Fibroblast of peridontal ligament (primary cell): Measurements from ENCODE around the gene ZNF26.
"Not testable (repeated sequence)": the region's sequence is repeated elsewhere in the genome, so short reads cannot be mapped to it uniquely, and the experiment has no call there.

Experiments used
- DNase-seq: peaks from one replicate; pipeline ENCODE4 v3.0.0-alpha.2; 2010; ENCODE audit errors: extremely low read depth

Gene ZNF26

DNA sequence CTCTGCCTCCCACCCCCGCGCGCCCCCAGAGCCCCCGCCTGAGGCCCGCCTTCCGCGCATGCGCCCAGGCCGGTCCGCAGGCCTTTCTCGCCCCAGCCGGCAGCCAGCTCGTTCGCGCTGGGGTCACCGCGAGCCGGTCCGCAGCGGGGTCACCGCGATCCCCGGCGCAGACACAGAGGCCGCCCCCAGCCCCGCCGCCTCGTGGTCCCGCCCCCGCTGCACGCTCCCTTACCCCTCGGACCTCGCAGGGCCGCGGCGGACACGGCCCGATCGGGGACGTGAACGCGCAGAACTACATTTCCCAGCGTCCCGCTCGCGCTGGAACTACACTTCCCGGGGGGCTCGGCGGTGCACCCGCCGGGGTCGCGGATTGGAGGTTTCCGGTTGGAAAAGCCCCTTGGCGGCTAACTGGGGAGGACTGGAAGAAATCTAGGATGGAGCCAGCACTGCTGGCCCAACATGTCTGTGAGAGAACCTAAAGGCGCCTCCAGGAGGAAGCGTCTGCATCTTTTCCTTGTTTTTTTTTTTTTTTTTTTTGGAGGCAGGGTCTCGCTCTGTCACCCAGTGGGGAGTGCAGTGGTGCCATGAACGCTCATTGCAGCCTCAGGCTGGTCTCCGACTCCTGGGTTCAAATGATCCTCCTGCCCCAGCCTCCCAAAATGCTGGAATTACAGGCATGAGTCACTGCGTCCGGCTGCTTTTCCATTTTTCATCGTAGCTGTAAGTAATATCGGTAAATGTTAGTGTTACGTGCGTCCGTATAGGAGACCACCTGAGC, 30.0 kb upstream of the ZNF26 start, which contains the start of gene ZNF605:
TSS of gene ZNF605 (minus strand) at position 296 of the 778 bp plus-strand sequence. CDS start 10,671 bp downstream, outside the sequence.
- peak; percentile 89 for DNase-seq

DNA sequence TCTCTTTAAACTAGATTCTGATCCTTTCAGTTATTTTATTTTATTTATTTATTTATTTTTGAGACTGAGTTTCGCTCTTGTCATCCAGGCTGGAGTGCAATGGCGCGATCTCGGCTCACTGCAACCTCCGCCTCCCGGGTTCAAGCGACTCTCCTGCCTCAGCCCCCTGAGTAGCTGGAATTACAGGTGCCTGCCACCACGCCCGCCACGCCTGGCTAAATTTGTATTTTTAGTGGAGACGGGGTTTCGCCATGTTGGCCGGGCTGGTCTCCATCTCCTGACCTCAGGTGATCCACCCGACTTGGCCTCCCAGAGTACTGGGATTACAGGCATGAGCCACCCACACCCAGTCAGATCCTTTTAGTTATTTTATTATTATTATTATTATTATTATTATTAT, 24.4 kb upstream of the ZNF26 start:
- DNase-seq: not testable (repeated sequence)

DNA sequence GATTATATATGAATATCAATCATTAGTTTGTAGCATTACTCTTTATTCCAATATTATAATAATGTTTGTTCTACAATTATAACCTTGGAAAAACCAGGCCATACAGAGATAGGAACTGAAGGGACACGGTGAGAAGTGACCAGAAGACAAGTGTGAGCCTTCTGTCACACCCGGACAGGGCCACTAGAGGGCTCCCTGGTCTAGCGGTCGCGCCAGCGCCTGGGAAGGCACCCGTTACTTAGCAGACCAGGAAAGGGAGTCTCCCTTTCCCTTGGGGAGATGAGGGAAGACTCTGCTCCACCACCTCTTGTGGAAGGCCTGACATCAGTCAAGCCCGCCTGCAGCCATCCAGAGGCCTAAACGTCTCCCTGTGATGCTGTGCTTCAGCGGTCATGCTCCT, 22.2 kb upstream of the ZNF26 start:
- not testable (repeated sequence) for DNase-seq

DNA sequence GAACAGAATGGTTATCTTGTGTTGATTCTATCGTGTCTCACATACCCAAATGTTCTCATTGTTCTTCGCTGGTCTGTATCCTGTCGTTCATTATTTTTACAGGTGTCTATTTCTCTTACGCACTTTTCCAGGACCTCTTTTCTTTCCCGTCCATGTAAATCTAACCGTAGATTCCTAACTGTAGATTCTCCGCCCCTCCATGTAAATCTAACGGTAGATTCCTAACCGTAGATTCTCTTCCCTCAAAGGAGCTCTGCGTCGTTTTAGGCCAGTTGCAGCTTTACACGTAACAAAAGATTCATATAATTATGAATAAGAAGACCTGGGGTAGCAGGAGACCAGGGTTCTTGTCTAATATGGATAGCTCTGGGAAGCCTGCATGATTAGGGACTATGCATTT, 20.4 kb upstream of the ZNF26 start:
- no peak for DNase-seq

GRCh38 chr12:132966676-132967415, 19.3 kb upstream of the ZNF26 start:
- no peak for DNase-seq

- DNase-seq: no peak
Measured at GRCh38 chr12:132967736-132968135, 18.4 kb upstream of the ZNF26 start.

GRCh38 chr12:132972374-132972773, 13.8 kb upstream of the ZNF26 start:
- no peak for DNase-seq

DNA sequence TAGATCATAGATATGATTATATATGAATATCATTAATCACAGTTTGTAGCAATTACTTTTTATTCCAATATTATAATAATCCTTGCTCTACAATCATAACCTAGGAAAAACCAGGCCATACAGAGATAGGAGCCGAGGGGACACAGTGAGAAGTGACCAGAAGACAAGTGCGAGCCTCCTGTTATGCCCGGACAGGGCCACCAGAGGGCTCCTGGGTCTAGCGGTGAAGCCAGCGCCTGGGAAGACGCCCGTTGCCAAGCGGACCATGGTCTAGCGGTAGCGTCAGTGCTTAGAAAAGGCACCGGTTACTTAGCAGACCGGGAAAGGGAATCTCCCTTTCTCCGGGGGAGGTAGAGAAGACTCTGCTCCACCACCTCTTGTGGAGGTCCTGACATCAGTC, 9.3 kb upstream of the ZNF26 start:
- DNase-seq: not testable (repeated sequence)

DNA sequence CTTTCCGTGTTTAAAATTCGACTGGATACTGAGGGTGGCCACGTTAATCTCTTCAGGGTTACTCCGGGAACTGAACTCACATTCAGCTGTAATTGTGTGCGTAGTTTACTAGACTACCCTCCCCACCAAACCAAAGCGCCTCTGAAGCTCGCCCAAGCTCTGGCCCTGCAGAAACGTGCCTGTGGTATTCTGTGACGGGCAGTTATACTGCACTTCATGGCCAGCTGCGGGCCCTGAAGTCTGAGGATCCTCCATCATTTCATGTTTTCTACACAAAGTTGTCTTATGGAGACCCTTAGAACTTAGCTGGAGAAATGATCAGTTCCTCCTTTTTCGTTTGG, 688 bp downstream of the ZNF26 start:
- peak; percentile 5 for DNase-seq

DNA sequence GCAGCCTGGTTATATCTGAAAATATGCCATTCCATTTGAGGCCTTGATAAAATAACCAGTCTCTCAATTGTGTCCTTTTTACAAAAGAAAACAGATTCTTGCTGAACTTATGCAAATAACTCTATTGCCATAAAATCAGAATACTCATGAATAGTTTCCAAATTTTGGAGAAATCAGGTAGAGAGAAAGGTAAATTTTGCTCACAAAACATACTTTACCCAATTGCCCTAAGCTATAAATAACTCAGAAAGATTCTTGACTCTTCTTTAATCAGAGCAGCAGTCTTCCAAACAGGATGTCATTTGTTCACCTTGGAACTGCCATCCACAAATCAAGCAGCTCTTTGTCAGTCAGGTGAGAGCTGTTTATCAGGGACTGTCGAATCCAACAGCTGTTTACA, 12.6 kb downstream of the ZNF26 start:
- DNase-seq: no peak

- peak; percentile 3 for DNase-seq
Measured at GRCh38 chr12:133010657-133011297, 24.6 kb downstream of the ZNF26 start.

GRCh38 chr12:133023566-133023965, 37.4 kb downstream of the ZNF26 start:
- no peak for DNase-seq

GRCh38 chr12:133026996-133027395, 40.8 kb downstream of the ZNF26 start:
- DNase-seq: no peak

GRCh38 chr12:133037207-133038005, 51.2 kb downstream of the ZNF26 start, which contains the start of gene ZNF84:
ZNF84 (plus strand) TSS chr12:133037509; CDS start chr12:133041468, 3,959 bp downstream.
- DNase-seq: peak; percentile 98

GRCh38 chr12:133038118-133038709, 52.0 kb downstream of the ZNF26 start:
- DNase-seq: no peak

DNA sequence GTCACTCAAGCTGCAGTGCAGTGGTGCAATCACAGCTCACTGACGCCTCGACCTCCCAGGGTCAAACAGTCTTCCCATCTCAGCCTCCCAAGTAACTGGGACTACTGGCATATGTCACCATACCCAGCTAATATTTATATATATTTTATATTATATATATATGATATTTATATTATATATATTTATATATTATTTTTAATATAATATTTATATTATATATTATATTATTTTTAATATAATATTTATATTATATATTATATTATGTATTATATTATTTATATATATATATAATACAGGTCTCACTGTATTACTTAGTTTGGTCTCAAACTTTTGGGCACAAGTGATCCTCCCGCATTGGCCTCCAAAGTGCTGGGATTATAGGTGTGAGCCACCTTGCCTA, 60.5 kb downstream of the ZNF26 start:
- no peak for DNase-seq

GRCh38 chr12:133057446-133057845, 71.3 kb downstream of the ZNF26 start:
- DNase-seq: peak; percentile 9

DNA sequence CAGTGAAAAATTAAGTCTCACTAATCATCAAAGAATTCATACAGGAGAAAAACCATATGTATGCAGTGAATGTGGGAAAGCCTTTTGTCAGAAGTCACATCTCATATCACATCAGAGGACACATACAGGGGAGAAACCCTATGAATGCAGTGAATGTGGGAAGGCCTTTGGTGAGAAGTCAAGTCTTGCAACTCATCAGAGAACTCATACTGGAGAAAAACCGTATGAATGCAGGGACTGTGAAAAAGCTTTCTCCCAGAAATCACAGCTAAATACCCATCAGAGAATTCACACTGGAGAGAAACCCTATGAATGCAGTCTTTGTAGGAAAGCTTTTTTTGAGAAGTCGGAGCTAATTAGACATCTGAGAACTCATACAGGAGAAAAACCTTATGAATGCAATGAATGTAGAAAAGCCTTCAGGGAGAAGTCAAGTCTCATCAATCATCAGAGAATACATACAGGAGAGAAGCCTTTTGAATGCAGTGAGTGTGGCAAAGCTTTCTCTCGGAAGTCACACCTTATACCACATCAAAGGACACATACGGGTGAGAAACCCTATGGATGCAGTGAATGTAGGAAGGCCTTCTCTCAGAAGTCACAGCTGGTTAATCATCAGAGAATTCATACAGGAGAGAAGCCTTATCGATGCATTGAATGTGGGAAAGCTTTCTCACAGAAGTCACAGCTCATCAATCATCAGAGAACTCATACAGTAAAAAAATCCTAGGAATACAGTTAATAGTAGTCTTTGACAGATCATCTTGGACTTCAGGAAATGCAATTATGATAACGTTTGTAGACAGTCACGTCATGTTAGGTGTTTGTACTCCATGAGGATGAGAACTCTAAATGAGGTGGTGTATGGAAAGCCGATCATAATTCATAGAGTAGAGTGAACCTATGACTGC, 72.3 kb downstream of the ZNF26 start:
- peak; percentile 13 for DNase-seq

- DNase-seq: no peak
Measured at GRCh38 chr12:133061954-133062353, 75.8 kb downstream of the ZNF26 start.

GRCh38 chr12:133063556-133063955, 77.4 kb downstream of the ZNF26 start:
- no peak for DNase-seq
